ENCODE data around the gene CCDC138.

DNA sequence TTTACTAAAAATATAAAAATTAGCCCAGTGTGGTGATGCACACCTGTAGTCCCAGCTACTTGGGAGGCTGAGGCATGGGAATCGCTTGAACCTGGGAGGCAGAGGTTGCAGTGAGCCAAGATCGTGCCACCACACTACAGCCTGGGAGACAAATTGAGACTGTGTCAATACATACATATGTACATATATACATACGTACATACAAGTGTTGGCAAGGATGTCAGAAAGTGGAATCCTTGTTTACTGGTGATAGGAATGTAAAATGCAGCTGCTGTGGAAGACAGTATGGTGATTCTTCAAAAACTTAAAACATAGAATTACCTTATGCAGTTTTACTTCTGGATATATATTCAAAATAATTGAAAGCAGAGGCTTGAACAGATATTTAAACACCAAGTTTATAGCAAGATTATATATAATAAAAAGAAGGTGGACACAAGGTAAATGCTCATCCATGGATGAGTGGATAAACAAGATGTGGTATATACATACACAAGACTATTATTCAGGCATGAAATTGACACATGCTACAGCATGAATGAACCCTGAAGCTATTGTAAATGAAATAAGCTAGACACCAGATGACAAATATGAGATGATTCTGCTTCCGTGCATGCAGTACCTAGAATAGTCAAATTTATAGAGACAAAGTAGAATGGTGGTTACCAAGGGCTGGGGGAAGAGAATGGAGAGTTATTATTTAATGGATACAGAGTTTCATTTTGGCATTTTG lies 43.2 kb downstream of the CCDC138 start:
- TF ChIP-seq, protein P1, sequence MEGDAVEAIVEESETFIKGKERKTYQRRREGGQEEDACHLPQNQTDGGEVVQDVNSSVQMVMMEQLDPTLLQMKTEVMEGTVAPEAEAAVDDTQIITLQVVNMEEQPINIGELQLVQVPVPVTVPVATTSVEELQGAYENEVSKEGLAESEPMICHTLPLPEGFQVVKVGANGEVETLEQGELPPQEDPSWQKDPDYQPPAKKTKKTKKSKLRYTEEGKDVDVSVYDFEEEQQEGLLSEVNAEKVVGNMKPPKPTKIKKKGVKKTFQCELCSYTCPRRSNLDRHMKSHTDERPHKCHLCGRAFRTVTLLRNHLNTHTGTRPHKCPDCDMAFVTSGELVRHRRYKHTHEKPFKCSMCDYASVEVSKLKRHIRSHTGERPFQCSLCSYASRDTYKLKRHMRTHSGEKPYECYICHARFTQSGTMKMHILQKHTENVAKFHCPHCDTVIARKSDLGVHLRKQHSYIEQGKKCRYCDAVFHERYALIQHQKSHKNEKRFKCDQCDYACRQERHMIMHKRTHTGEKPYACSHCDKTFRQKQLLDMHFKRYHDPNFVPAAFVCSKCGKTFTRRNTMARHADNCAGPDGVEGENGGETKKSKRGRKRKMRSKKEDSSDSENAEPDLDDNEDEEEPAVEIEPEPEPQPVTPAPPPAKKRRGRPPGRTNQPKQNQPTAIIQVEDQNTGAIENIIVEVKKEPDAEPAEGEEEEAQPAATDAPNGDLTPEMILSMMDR (IDR thresholded peaks at IDR 0.05) = no peak
- no peak for TF ChIP-seq POLR2A (IDR thresholded peaks at IDR 0.05)

All from lower leg skin (tissue), 3 donors.